GM19025 (cell line): ENCODE results near the gene NEK5.

Source experiments
- ATAC-seq: cut with Tn5 transposase; IDR thresholded peaks from one replicate; pipeline ENCODE4 v1.9.1; 2021; ENCODE audit warnings: mild to moderate bottlenecking, low read depth, moderate library complexity; ENCODE audit not compliant: unreplicated experiment

The NEK5 gene

DNA sequence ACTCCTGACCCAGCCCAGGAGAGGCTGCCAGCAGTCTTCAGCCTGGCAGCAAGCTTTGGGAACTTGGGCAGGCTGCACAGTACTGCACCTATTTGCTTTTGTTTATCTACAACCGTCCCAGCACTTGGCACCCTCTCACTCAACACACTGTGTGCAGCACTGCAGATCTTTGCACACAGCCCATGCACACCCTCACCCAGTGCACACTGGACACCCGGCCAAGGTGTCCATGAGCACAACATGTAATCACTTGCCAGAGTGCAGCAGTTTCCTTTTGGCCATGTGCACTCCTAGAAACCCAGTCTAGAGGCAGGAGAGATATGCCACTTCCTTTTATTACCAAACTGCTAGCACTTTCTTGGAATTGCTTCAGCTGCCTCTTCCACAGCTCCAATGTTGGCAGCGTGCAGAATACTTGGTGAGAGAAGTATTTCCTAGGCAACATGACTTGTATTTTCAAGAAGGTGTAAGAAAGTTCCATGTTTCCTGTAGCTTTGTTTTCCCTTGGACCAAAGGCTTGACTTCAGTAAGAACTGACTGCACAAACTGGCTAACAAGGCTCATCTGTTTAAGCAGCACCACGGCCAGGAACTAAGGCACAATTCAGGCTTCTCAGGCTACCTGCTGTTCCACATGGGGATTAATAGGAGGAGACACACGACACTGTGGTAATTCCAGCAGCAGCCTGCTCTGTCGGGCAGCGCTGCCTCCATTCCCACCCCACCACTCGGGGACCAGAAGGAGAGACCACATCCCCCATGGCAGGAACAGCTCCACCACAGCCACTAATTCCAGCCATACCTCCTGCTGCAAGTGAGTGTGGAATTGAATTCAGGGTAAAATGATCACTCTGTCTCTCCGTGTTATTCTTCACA is 133.0 kb downstream of the NEK5 start:
- no peak for ATAC-seq

DNA sequence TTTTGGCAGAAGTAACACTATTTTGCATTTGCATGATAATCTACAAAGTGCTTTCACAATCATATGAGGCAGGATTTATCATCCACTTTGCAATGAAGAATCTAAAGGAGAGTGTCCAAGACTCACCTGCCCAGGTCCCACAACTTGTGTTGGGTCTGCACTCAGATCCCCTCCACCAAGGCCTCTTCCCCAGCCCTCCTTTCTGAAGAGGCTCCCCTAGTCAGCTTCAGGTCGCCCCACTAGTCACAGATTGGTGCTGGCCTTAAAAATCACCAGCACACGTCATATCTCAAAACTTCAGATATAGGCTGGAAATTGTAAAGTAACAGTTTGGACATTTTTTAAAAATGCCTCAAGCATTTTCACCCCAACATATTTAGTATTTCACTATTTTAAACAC is 135.2 kb downstream of the NEK5 start:
- no peak for ATAC-seq

DNA sequence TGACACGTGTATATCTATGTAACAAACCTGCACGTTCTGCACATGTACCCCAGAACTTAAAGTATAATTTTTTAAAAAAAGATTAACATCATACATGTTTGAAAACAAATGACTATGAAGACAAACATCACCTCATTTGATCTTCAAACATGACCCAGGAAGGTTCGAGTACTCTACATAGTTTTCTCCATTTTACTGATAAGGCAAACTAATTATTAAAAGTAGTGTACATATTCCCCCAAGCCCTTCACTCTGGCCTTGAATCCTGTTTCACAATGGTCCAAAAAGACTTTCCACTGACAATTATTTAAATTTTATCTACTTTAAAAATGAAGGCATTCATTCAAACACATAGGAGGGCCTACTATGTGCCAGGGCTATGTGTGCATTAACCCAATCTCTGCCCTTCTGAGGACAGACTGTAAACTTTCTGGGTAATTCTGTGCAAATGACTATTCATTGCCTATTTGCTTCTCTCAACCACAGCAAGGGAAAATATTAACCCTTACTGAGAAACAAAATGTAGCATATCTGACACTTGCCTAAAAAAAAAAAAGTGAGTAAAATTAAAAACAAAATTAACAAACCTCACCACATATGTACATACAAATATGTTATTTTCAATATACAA is 139.8 kb downstream of the NEK5 start:
- ATAC-seq, result no peak
